Epithelial cell of esophagus (primary cell): ENCODE data around the gene DYNC2H1.

ENCODE experiments used
- DNase-seq: peaks from one replicate; pipeline ENCODE4 v3.0.0; 2010; ENCODE audit warnings: low read depth
- H3K4me3 ChIP-seq: 2 replicates; pipeline ENCODE4 v1.5.1; 2011; ENCODE audit warnings: mild to moderate bottlenecking, low read length, control low read depth
- CTCF ChIP-seq: IDR thresholded peaks from 2 replicates; pipeline ENCODE4 v1.5.1; 2011; ENCODE audit warnings: low read depth, mild to moderate bottlenecking, low read length, control low read depth, inconsistent platforms; ENCODE audit not compliant: insufficient read depth; ENCODE audit errors: missing control alignments

Gene DYNC2H1

GRCh38 chr11:103295704-103296103 lies 186.5 kb downstream of the DYNC2H1 start:
- no peak for TF ChIP-seq CTCF
- H3K4me3 ChIP-seq: no peak overlapping the region
- no peak for DNase-seq

GRCh38 chr11:103297900-103298299 lies 188.7 kb downstream of the DYNC2H1 start:
- TF ChIP-seq CTCF: no peak
- H3K4me3 ChIP-seq: no peak overlapping the region

GRCh38 chr11:103315248-103315647 lies 206.0 kb downstream of the DYNC2H1 start:
- H3K4me3 ChIP-seq: no peak overlapping the region
- TF ChIP-seq CTCF: no peak
- no peak for DNase-seq

More at GRCh38 chr11:103297900-103298299, 188.7 kb downstream of the DYNC2H1 start:
- no peak for DNase-seq

DNA sequence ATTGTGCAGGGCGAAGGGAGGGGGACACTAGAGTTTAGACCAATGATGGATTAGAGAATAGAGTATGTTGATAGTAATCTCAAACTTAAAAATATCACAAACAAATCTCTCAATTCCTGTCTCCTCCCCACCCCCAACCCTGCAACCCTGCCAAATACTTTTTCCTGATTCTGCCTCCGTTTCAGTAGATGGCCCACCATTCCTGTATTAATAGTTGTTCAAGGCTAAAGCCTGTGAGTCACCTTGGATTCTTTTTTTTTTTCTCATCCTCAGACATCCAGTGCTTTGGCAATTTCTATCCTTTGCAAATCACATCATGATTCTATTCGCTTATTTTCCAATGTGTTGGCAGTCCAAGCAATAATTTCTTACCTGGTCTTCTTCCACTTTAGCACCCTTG lies 207.9 kb downstream of the DYNC2H1 start:
- TF ChIP-seq CTCF: no peak
- peak; percentile 41 for DNase-seq
- H3K4me3 ChIP-seq: no peak overlapping the region

DNA sequence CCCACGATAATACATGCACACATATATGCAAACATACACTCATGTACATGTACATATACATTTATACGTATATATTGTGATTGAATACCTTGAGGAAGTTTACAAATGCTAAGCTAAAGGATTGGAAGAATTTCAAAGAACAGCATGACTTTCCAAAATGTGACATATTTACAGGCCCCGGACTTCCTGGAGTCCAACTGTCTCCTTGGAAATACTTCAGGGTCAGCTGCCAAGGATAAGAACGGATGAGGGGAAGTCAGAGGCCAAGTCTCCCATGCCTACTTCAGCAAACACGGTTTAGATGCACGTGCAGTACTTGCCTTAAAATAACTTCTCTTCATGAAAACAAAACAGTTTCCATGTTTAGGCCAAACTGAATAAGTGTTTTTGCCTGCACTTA lies 213.6 kb downstream of the DYNC2H1 start:
- no peak overlapping the region for H3K4me3 ChIP-seq
- no peak for DNase-seq
- TF ChIP-seq CTCF: no peak

- TF ChIP-seq CTCF: no peak
- no peak overlapping the region for H3K4me3 ChIP-seq
- DNase-seq: no peak
These were observed 216.5 kb downstream of the DYNC2H1 start for GRCh38 chr11:103325686-103326069.

GRCh38 chr11:103326070-103326794 lies 217.0 kb downstream of the DYNC2H1 start:
- DNase-seq: peak; percentile 75
- H3K4me3 ChIP-seq: no peak overlapping the region
- peak; percentile 84 for TF ChIP-seq CTCF
